Mesenchymal stem cell (in vitro differentiated cells and primary cell): ENCODE results near the gene PLEK.

ENCODE experiments used
- DNase-seq: peaks from one replicate; pipeline ENCODE4 v3.0.0-alpha.2; 2013
- H2AFZ ChIP-seq: one replicate; pipeline ENCODE4 v1.6.1; 2013; ENCODE audit warnings: low read depth, mild to moderate bottlenecking, control low read depth, inconsistent platforms, low read length, moderate library complexity
- H2AK5ac ChIP-seq: 2 replicates; pipeline ENCODE4 v1.6.1; 2013; ENCODE audit warnings: low read length, moderate library complexity, mild to moderate bottlenecking, inconsistent platforms; ENCODE audit not compliant: severe bottlenecking
- H2BK120ac ChIP-seq: one replicate; pipeline ENCODE4 v1.6.1; 2013; ENCODE audit warnings: low read depth, mild to moderate bottlenecking, inconsistent platforms, low read length, moderate library complexity
- H2BK12ac ChIP-seq, 2 experiments: one replicate each; pipeline ENCODE4 v1.6.1; 2013; ENCODE audit warnings: inconsistent platforms in 2 of 2, low read length in 2 of 2, mild to moderate bottlenecking in 2 of 2, moderate library complexity in 2 of 2, control low read depth in 1 of 2
- H2BK15ac ChIP-seq: one replicate; pipeline ENCODE4 v1.6.1; 2013; ENCODE audit warnings: mild to moderate bottlenecking, low read depth, inconsistent platforms; ENCODE audit not compliant: poor library complexity, severe bottlenecking
- H2BK5ac ChIP-seq: 2 replicates; pipeline ENCODE4 v1.6.1; 2013; ENCODE audit warnings: low read depth, mild to moderate bottlenecking, low read length, control low read depth, inconsistent platforms; ENCODE audit not compliant: poor library complexity, severe bottlenecking
- H3K14ac ChIP-seq, 2 experiments: one replicate each; pipeline ENCODE4 v1.6.1; 2013; ENCODE audit warnings: inconsistent platforms in 2 of 2, low read length in 2 of 2, control low read depth in 1 of 2, mild to moderate bottlenecking in 1 of 2, moderate library complexity in 1 of 2
- H3K18ac ChIP-seq, 2 experiments: one replicate each; pipeline ENCODE4 v1.6.1; 2013; ENCODE audit warnings: inconsistent platforms in 2 of 2, low read length in 2 of 2, control low read depth in 1 of 2, low read depth in 1 of 2, mild to moderate bottlenecking in 1 of 2
- H3K23ac ChIP-seq, 2 experiments: one replicate each; pipeline ENCODE4 v1.6.1; 2013; ENCODE audit warnings: inconsistent platforms in 2 of 2, low read length in 2 of 2, mild to moderate bottlenecking in 2 of 2, moderate library complexity in 2 of 2, control low read depth in 1 of 2
- H3K27ac ChIP-seq: 2 replicates; pipeline ENCODE4 v1.5.1; 2013; ENCODE audit warnings: mild to moderate bottlenecking, moderate library complexity, low read length, control low read depth, inconsistent platforms; ENCODE audit not compliant: poor library complexity, severe bottlenecking
- H3K27me3 ChIP-seq, 2 experiments: 2 replicates each; pipeline versions ENCODE4 v1.6.1 to v1.7.0; 2013; ENCODE audit warnings: low read length in 2 of 2, mild to moderate bottlenecking in 2 of 2, moderate library complexity in 2 of 2, control low read depth in 1 of 2, inconsistent platforms in 1 of 2; ENCODE audit not compliant: control insufficient read depth in 1 of 2, insufficient read depth in 1 of 2
- H3K36me3 ChIP-seq, 2 experiments: 2 replicates each; pipeline versions ENCODE4 v1.6.1 to v1.7.0; 2013; ENCODE audit warnings: low read length in 2 of 2, control low read depth in 1 of 2, inconsistent platforms in 1 of 2, low read depth in 1 of 2, mild to moderate bottlenecking in 1 of 2; ENCODE audit not compliant: insufficient read depth in 2 of 2, control insufficient read depth in 1 of 2
- H3K4ac ChIP-seq, 2 experiments: one replicate each; pipeline ENCODE4 v1.6.1; 2013; ENCODE audit warnings: inconsistent platforms in 2 of 2, low read length in 2 of 2, mild to moderate bottlenecking in 2 of 2, moderate library complexity in 2 of 2, control low read depth in 1 of 2, low read depth in 1 of 2
- H3K4me1 ChIP-seq: 2 replicates; pipeline ENCODE4 v1.6.1; 2013; ENCODE audit warnings: low read depth, low read length, control low read depth; ENCODE audit not compliant: control insufficient read depth, insufficient read depth
- H3K4me2 ChIP-seq: 2 replicates; pipeline ENCODE4 v1.6.1; 2013; ENCODE audit warnings: low read length, mild to moderate bottlenecking, inconsistent platforms; ENCODE audit not compliant: poor library complexity, severe bottlenecking
- H3K4me3 ChIP-seq, 2 experiments: 2 replicates each; pipeline versions ENCODE4 v1.5.1 to v1.7.0; 2013; ENCODE audit warnings: low read length in 2 of 2, mild to moderate bottlenecking in 2 of 2, control low read depth in 1 of 2, low read depth in 1 of 2; ENCODE audit not compliant: insufficient read depth in 1 of 2
- H3K79me1 ChIP-seq: replicated peaks from 2 replicates; pipeline ENCODE4 v1.6.1; 2013; ENCODE audit warnings: mild to moderate bottlenecking, control low read depth, low read length, inconsistent platforms; ENCODE audit not compliant: poor library complexity, severe bottlenecking
- H3K9ac ChIP-seq: 2 replicates; pipeline ENCODE4 v1.7.0; 2013; ENCODE audit warnings: mild to moderate bottlenecking, low read length, moderate library complexity
- H3K9me3 ChIP-seq: 2 replicates; pipeline ENCODE4 v1.7.0; 2013; ENCODE audit warnings: mild to moderate bottlenecking, low read length; ENCODE audit not compliant: control insufficient read depth
- H4K8ac ChIP-seq: one replicate; pipeline ENCODE4 v1.6.1; 2013; ENCODE audit warnings: inconsistent platforms, mild to moderate bottlenecking, low read length, moderate library complexity
- H4K91ac ChIP-seq: one replicate; pipeline ENCODE4 v1.6.1; 2013; ENCODE audit warnings: mild to moderate bottlenecking, low read length, inconsistent platforms
- WGBS: methylation state at CpG from one replicate; pipeline ENCODE4 v1.1.7; 2013; ENCODE audit warnings: mixed read lengths; 5-methylcytosine and 5-hydroxymethylcytosine counted together

PLEK gene

GRCh38 chr2:68352651-68353391, 12.3 kb upstream of the PLEK start:
- Histone ChIP-seq H3K4ac (no peak overlapping the region), H2AFZ (no peak overlapping the region), H2BK120ac (no peak overlapping the region), H2BK15ac (no peak overlapping the region), H3K27ac (no peak overlapping the region), H4K91ac (no peak overlapping the region), H3K4me2 (no peak overlapping the region), H2AK5ac (no peak overlapping the region), H2BK12ac (no peak overlapping the region), H3K36me3 (no peaks in the 10 kb centered on the region), H3K4me3 (no peak overlapping the region), H3K79me1 (no peaks in the 10 kb centered on the region), H3K4me1 (no peaks in the 10 kb centered on the region), H3K23ac (no peak overlapping the region), H2BK5ac (no peak overlapping the region), H3K18ac (no peak overlapping the region), H3K9ac (no peak overlapping the region), H4K8ac (no peak overlapping the region), H3K9me3 (no peaks in the 10 kb centered on the region), H3K27me3 (no peaks in the 10 kb centered on the region), H3K14ac (no peak overlapping the region)
- DNase-seq, result no peak
- WGBS, result 51% methylated on average over 2 of the region's 2 CpGs

- H3K14ac ChIP-seq, result no peak overlapping the region
- no peak overlapping the region for H3K4ac ChIP-seq
- no peak overlapping the region for H2AFZ ChIP-seq
- H3K4me1 ChIP-seq, result no peaks in the 10 kb centered on the region
- no peak overlapping the region for H3K4me3 ChIP-seq
- no peak overlapping the region for H3K23ac ChIP-seq
- no peak overlapping the region for H3K27ac ChIP-seq
- H2AK5ac ChIP-seq, result no peak overlapping the region
- H2BK120ac ChIP-seq, result no peak overlapping the region
- no peak overlapping the region for H2BK15ac ChIP-seq
- H2BK5ac ChIP-seq, result no peak overlapping the region
- H3K4me2 ChIP-seq, result no peak overlapping the region
- WGBS, result 95% methylated on average over 2 of the region's 4 CpGs
- H3K18ac ChIP-seq, result no peak overlapping the region
- H3K79me1 ChIP-seq, result no peaks in the 10 kb centered on the region
- no peaks in the 10 kb centered on the region for H3K36me3 ChIP-seq
- H2BK12ac ChIP-seq, result no peak overlapping the region
- no peak overlapping the region for H3K9ac ChIP-seq
- no peak overlapping the region for H4K8ac ChIP-seq
- no peak overlapping the region for H4K91ac ChIP-seq
- no peak for DNase-seq
- H3K9me3 ChIP-seq, result no peaks in the 10 kb centered on the region
- no peaks in the 10 kb centered on the region for H3K27me3 ChIP-seq
Observed at GRCh38 chr2:68356599-68357239, 8.4 kb upstream of the PLEK start.

- Histone ChIP-seq H3K4ac (no peak overlapping the region), H2AFZ (no peak overlapping the region), H3K4me1 (no peaks in the 10 kb centered on the region), H2BK5ac (no peak overlapping the region), H3K18ac (no peak overlapping the region), H3K27ac (no peak overlapping the region), H2BK12ac (no peak overlapping the region), H3K27me3 (no peaks in the 10 kb centered on the region), H3K9ac (no peak overlapping the region), H4K8ac (no peak overlapping the region), H3K4me2 (no peak overlapping the region), H3K36me3 (no peaks in the 10 kb centered on the region), H2BK15ac (no peak overlapping the region), H3K79me1 (no peaks in the 10 kb centered on the region), H3K4me3 (no peak overlapping the region), H3K14ac (no peak overlapping the region), H3K23ac (no peak overlapping the region), H4K91ac (no peak overlapping the region), H3K9me3 (no peaks in the 10 kb centered on the region), H2AK5ac (no peak overlapping the region), H2BK120ac (no peak overlapping the region)
- peak; percentile 52 for DNase-seq
- 69% methylated on average over 5 of the region's 6 CpGs for WGBS
Observed at GRCh38 chr2:68357605-68358337, 7.3 kb upstream of the PLEK start.

GRCh38 chr2:68359889-68360288, 5.2 kb upstream of the PLEK start:
- H3K4me2 ChIP-seq, result no peak overlapping the region
- H3K14ac ChIP-seq, result no peak overlapping the region
- H3K18ac ChIP-seq, result no peak overlapping the region
- H4K8ac ChIP-seq, result no peak overlapping the region
- WGBS, result 100% methylated on average over 3 of the region's 3 CpGs
- no peak overlapping the region for H2AK5ac ChIP-seq
- H4K91ac ChIP-seq, result no peak overlapping the region
- H2AFZ ChIP-seq, result no peak overlapping the region
- no peak overlapping the region for H3K27ac ChIP-seq
- H2BK15ac ChIP-seq, result no peak overlapping the region
- no peaks in the 10 kb centered on the region for H3K79me1 ChIP-seq
- H3K36me3 ChIP-seq, result no peaks in the 10 kb centered on the region
- no peak overlapping the region for H2BK5ac ChIP-seq
- H2BK12ac ChIP-seq, result no peak overlapping the region
- no peak for DNase-seq
- H3K23ac ChIP-seq, result no peak overlapping the region
- H3K27me3 ChIP-seq, result no peaks in the 10 kb centered on the region
- no peak overlapping the region for H3K9ac ChIP-seq
- H3K9me3 ChIP-seq, result no peaks in the 10 kb centered on the region
- no peaks in the 10 kb centered on the region for H3K4me1 ChIP-seq
- no peak overlapping the region for H3K4me3 ChIP-seq
- no peak overlapping the region for H2BK120ac ChIP-seq
- H3K4ac ChIP-seq, result no peak overlapping the region
